Astrocyte (in vitro differentiated cells and primary cell): ENCODE measurements around the gene WDR64. TPM values are rescaled to one million over a fixed set of nuclear protein-coding genes. Genes with fewer than 3 reads are reported as not detected.

Source experiments
- DNase-seq: peaks from one replicate; pipeline ENCODE4 v3.0.0-alpha.2; 2010; ENCODE audit warnings: low read depth
- FAIRE-seq: peaks from 2 replicates; lab custom pipeline; 2011; peaks lifted over from hg19 to GRCh38; lab: Jason Lieb, UNC
- H2AFZ ChIP-seq: 2 replicates; pipeline ENCODE4 v1.6.0; 2012; ENCODE audit warnings: low read depth, low read length, inconsistent platforms
- H3K27ac ChIP-seq: 2 replicates; pipeline ENCODE4 v1.5.1; 2011; ENCODE audit warnings: low read depth, low read length, inconsistent platforms
- H3K27me3 ChIP-seq: 2 replicates; pipeline ENCODE4 v1.6.0; 2011; ENCODE audit warnings: low read length, inconsistent platforms; ENCODE audit not compliant: insufficient read depth
- H3K36me3 ChIP-seq: 2 replicates; pipeline ENCODE4 v1.5.1; 2011; ENCODE audit warnings: low read length, inconsistent platforms; ENCODE audit not compliant: insufficient read depth
- H3K4me1 ChIP-seq: 2 replicates; pipeline ENCODE4 v1.5.1; 2011; ENCODE audit warnings: low read length, inconsistent platforms; ENCODE audit not compliant: insufficient read depth
- H3K4me2 ChIP-seq: 2 replicates; pipeline ENCODE4 v1.6.0; 2012; ENCODE audit warnings: low read length, inconsistent platforms
- H3K4me3 ChIP-seq: 2 replicates; pipeline ENCODE4 v1.5.1; 2011; ENCODE audit warnings: low read depth, mild to moderate bottlenecking, low read length, inconsistent platforms; ENCODE audit not compliant: insufficient read depth
- H3K79me2 ChIP-seq: 2 replicates; pipeline ENCODE4 v1.6.0; 2012; ENCODE audit warnings: mild to moderate bottlenecking, low read length, inconsistent platforms; ENCODE audit not compliant: insufficient read depth
- H3K9ac ChIP-seq: 2 replicates; pipeline ENCODE4 v1.6.0; 2012; ENCODE audit warnings: mild to moderate bottlenecking, low read length, inconsistent platforms
- H3K9me3 ChIP-seq: 2 replicates; pipeline ENCODE4 v1.5.1; 2012; ENCODE audit warnings: low read depth, mild to moderate bottlenecking, low read length, inconsistent platforms; ENCODE audit not compliant: insufficient read depth
- H4K20me1 ChIP-seq: 2 replicates; pipeline ENCODE4 v1.6.0; 2012; ENCODE audit warnings: low read length, inconsistent platforms; ENCODE audit not compliant: insufficient read depth
- H3K27ac Mint-ChIP-seq: one replicate; pipeline ENCODE4 v1.8.0; 2021; ENCODE audit warnings: mild to moderate bottlenecking, mixed read lengths; ENCODE audit not compliant: unreplicated experiment
- H3K27me3 Mint-ChIP-seq: one replicate; pipeline ENCODE4 v1.8.0; 2021; ENCODE audit warnings: low read depth, mixed read lengths; ENCODE audit not compliant: unreplicated experiment
- H3K36me3 Mint-ChIP-seq: one replicate; pipeline ENCODE4 v1.8.0; 2021; ENCODE audit warnings: low read depth, mixed read lengths; ENCODE audit not compliant: unreplicated experiment
- H3K4me1 Mint-ChIP-seq: one replicate; pipeline ENCODE4 v1.8.0; 2021; ENCODE audit warnings: low read depth, mixed read lengths; ENCODE audit not compliant: unreplicated experiment
- H3K4me3 Mint-ChIP-seq: one replicate; pipeline ENCODE4 v1.8.0; 2021; ENCODE audit warnings: mild to moderate bottlenecking, moderate library complexity, mixed read lengths; ENCODE audit not compliant: unreplicated experiment
- H3K9me3 Mint-ChIP-seq: one replicate; pipeline ENCODE4 v1.8.0; 2021; ENCODE audit warnings: mild to moderate bottlenecking, mixed read lengths; ENCODE audit not compliant: unreplicated experiment
- CTCF ChIP-seq: IDR thresholded peaks from 2 replicates; pipeline ENCODE4 v1.5.1; 2011; ENCODE audit warnings: low read depth, mild to moderate bottlenecking, inconsistent platforms, low read length, moderate library complexity; ENCODE audit not compliant: insufficient read depth
- EZH2 ChIP-seq: IDR thresholded peaks from 2 replicates; pipeline ENCODE4 v1.6.1; 2012; ENCODE audit warnings: mild to moderate bottlenecking, low read length, inconsistent platforms; ENCODE audit not compliant: insufficient read depth
- total RNA-seq: library from RNA; stranded (reverse); gene quantifications from 2 replicates; pipeline ENCODE4 v1.2.1, GENCODE V29; 2021

Gene WDR64
- total RNA-seq, 1 donor from 2014 or later: not detected

GRCh38 chr1:241606544-241606943, 45.5 kb upstream of the WDR64 start:
- H3K9me3 Mint-ChIP-seq: no peaks in the 10 kb centered on the region
- Histone ChIP-seq H3K9me3 (no peaks in the 10 kb centered on the region), H3K36me3 (no peaks in the 10 kb centered on the region), H2AFZ (no peak overlapping the region), H3K4me2 (peak overlapping the region; percentile 52), H3K27ac (no peak overlapping the region), H3K27me3 (no peaks in the 10 kb centered on the region), H3K79me2 (no peaks in the 10 kb centered on the region), H3K4me1 (peaks cover 28% of the 10 kb centered on the region), H4K20me1 (no peaks in the 10 kb centered on the region), H3K4me3 (no peak overlapping the region), H3K9ac (no peak overlapping the region)
- DNase-seq: peak; percentile 52
- no peak overlapping the region for H3K27ac Mint-ChIP-seq
- no peak for TF ChIP-seq CTCF
- TF ChIP-seq EZH2: no peak
- no peak for FAIRE-seq
- H3K27me3 Mint-ChIP-seq: no peaks in the 10 kb centered on the region
- H3K4me1 Mint-ChIP-seq: peaks cover 27% of the 10 kb centered on the region
- no peak overlapping the region for H3K4me3 Mint-ChIP-seq
- no peaks in the 10 kb centered on the region for H3K36me3 Mint-ChIP-seq

GRCh38 chr1:241607497-241607896, 44.6 kb upstream of the WDR64 start:
- Histone ChIP-seq H3K27me3 (no peaks in the 10 kb centered on the region), H3K9me3 (no peaks in the 10 kb centered on the region), H3K4me1 (peaks cover 34% of the 10 kb centered on the region), H3K27ac (no peak overlapping the region), H3K4me2 (no peak overlapping the region), H4K20me1 (no peaks in the 10 kb centered on the region), H3K36me3 (no peaks in the 10 kb centered on the region), H3K9ac (no peak overlapping the region), H2AFZ (no peak overlapping the region), H3K79me2 (no peaks in the 10 kb centered on the region), H3K4me3 (no peak overlapping the region)
- Mint-ChIP-seq H3K27ac (no peak overlapping the region), H3K4me3 (no peak overlapping the region), H3K36me3 (no peaks in the 10 kb centered on the region), H3K4me1 (peaks cover 27% of the 10 kb centered on the region), H3K9me3 (no peaks in the 10 kb centered on the region), H3K27me3 (no peaks in the 10 kb centered on the region)
- FAIRE-seq: no peak
- DNase-seq: no peak
- TF ChIP-seq EZH2: no peak
- TF ChIP-seq CTCF: no peak

GRCh38 chr1:241608379-241609033, 43.6 kb upstream of the WDR64 start:
- Histone ChIP-seq H3K4me3 (no peak overlapping the region), H3K27ac (no peak overlapping the region), H3K27me3 (no peaks in the 10 kb centered on the region), H3K79me2 (no peaks in the 10 kb centered on the region), H3K9ac (no peak overlapping the region), H3K9me3 (no peaks in the 10 kb centered on the region), H2AFZ (no peak overlapping the region), H3K4me1 (peaks cover 34% of the 10 kb centered on the region), H4K20me1 (no peaks in the 10 kb centered on the region), H3K4me2 (peak overlapping the region; percentile 44), H3K36me3 (no peaks in the 10 kb centered on the region)
- Mint-ChIP-seq H3K4me3 (no peak overlapping the region), H3K27ac (peak overlapping the region; percentile 83), H3K27me3 (no peaks in the 10 kb centered on the region), H3K4me1 (peaks cover 30% of the 10 kb centered on the region), H3K36me3 (no peaks in the 10 kb centered on the region), H3K9me3 (no peaks in the 10 kb centered on the region)
- no peak for FAIRE-seq
- TF ChIP-seq CTCF (no peak), EZH2 (no peak)
- peak; percentile 58 for DNase-seq
